Colonic mucosa (tissue), 4 donors: ENCODE measurements around the gene SLC45A1. TPM values are rescaled to one million over a fixed set of nuclear protein-coding genes. Genes with fewer than 3 reads are reported as not detected.
"Not testable (repeated sequence)": the region's sequence is repeated elsewhere in the genome, so short reads cannot be mapped to it uniquely, and the experiment has no call there.

Experiments used
- DNase-seq: peaks from one replicate; pipeline ENCODE4 v3.0.0-alpha.2; 2020
- H3K27ac ChIP-seq: fragments of 200-600 bp; one replicate; pipeline ENCODE4 v1.8.0; 2021
- H3K27me3 ChIP-seq: fragments of 200-600 bp; one replicate; pipeline ENCODE4 v1.8.0; 2021
- H3K36me3 ChIP-seq: fragments of 200-600 bp; one replicate; pipeline ENCODE4 v1.8.0; 2021
- H3K4me1 ChIP-seq: fragments of 200-600 bp; one replicate; pipeline ENCODE4 v1.8.0; 2021; ENCODE audit warnings: mild to moderate bottlenecking
- H3K4me3 ChIP-seq: fragments of 200-600 bp; one replicate; pipeline ENCODE4 v1.8.0; 2021
- H3K9ac ChIP-seq, 2 donors: one replicate each; pipeline ENCODE4 v1.7.0; 2013; ENCODE audit warnings: control low read depth in 2 of 2, low read depth in 2 of 2, low read length in 2 of 2
- H3K9me3 ChIP-seq: fragments of 200-600 bp; one replicate; pipeline ENCODE4 v1.8.0; 2021
- intact Hi-C: fragments of 100-400 bp; cut with DNase I; formaldehyde crosslinking; loops from one replicate; pipeline ENCODE4 v1.14.1; 2022
- total RNA-seq, 2 donors: library from RNA; stranded (reverse); fragmentation: NEBNext Ultra II Directional in 1 of 2; extraction: Animal tissue kit (Norgen Biotek cat#: 25700) in 1 of 2; gene quantifications; one replicate each; pipeline ENCODE4 v1.2.1, GENCODE V29; 2021
- TF ChIP-seq, protein P1 (sequence below): fragments of 200-600 bp; IDR thresholded peaks from one replicate; pipeline ENCODE4 v1.8.0; 2022; ENCODE audit warnings: antibody characterized with exemption, mild to moderate bottlenecking
- donor health status: healthy.
- donor health status: DM: no; HTN: no; CAD: no.
- donor health status: DM: no; HTN: no; CAD: no.

The SLC45A1 gene
- total RNA-seq, 2 donors from 2014 or later, result 0.27 to 0.42 TPM

- no peak overlapping the region for H3K27ac ChIP-seq
- TF ChIP-seq, protein P1, sequence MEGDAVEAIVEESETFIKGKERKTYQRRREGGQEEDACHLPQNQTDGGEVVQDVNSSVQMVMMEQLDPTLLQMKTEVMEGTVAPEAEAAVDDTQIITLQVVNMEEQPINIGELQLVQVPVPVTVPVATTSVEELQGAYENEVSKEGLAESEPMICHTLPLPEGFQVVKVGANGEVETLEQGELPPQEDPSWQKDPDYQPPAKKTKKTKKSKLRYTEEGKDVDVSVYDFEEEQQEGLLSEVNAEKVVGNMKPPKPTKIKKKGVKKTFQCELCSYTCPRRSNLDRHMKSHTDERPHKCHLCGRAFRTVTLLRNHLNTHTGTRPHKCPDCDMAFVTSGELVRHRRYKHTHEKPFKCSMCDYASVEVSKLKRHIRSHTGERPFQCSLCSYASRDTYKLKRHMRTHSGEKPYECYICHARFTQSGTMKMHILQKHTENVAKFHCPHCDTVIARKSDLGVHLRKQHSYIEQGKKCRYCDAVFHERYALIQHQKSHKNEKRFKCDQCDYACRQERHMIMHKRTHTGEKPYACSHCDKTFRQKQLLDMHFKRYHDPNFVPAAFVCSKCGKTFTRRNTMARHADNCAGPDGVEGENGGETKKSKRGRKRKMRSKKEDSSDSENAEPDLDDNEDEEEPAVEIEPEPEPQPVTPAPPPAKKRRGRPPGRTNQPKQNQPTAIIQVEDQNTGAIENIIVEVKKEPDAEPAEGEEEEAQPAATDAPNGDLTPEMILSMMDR, result no peak
- no peak for DNase-seq
- no peaks in the 10 kb centered on the region for H3K27me3 ChIP-seq
- H3K9ac ChIP-seq, result no peak overlapping the region
- H3K4me1 ChIP-seq, result no peaks in the 10 kb centered on the region
- H3K36me3 ChIP-seq, result no peaks in the 10 kb centered on the region
- no peaks in the 10 kb centered on the region for H3K9me3 ChIP-seq
- intact Hi-C loops, result no loop called here
- no peak overlapping the region for H3K4me3 ChIP-seq
Measured at GRCh38 chr1:8378981-8379470, 61.1 kb downstream of the SLC45A1 start.

- no peaks in the 10 kb centered on the region for H3K4me1 ChIP-seq
- DNase-seq, result no peak
Measured at GRCh38 chr1:8379513-8380186, 61.7 kb downstream of the SLC45A1 start.

GRCh38 chr1:8380310-8380709, 62.4 kb downstream of the SLC45A1 start:
- H3K4me1 ChIP-seq, H3K9ac ChIP-seq, DNase-seq, H3K4me3 ChIP-seq, H3K27ac ChIP-seq, H3K27me3 ChIP-seq, H3K36me3 ChIP-seq, intact Hi-C loops, H3K9me3 ChIP-seq: not testable (repeated sequence)

More at GRCh38 chr1:8379513-8380186, 61.7 kb downstream of the SLC45A1 start:
- no peaks in the 10 kb centered on the region for H3K36me3 ChIP-seq
- no peak overlapping the region for H3K27ac ChIP-seq
- H3K27me3 ChIP-seq, result no peaks in the 10 kb centered on the region
- no peaks in the 10 kb centered on the region for H3K9me3 ChIP-seq
- TF ChIP-seq, protein P1, result no peak
- no peak overlapping the region for H3K4me3 ChIP-seq
- intact Hi-C loops, result no loop called here
- no peak overlapping the region for H3K9ac ChIP-seq

GRCh38 chr1:8381618-8382017, 63.7 kb downstream of the SLC45A1 start:
- H3K36me3 ChIP-seq, result no peaks in the 10 kb centered on the region
- intact Hi-C loops, result no loop called here

DNA sequence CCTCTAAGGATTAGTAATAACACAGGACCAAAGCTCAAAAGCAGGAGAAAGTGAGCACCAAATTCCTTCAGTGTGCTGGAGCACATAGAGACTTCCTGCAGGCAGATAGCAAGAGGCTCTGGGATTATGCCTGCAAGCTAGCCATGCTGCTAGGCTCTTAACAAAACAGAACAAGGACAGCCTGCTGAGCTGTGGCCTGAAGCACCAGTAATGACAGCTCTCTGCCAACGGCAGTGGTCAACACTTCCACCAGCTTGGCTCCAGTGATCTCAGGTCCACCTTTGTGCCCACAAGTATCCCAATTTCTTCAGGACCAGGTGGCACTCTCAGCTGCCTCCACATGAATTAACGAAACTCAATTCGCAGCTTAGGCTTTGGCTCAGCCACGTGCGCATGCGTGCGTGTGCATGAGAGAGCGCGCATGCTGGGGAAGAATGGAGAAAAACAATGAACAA, 64.2 kb downstream of the SLC45A1 start:
- intact Hi-C loops, result no loop called here
- no peak for DNase-seq
- H3K4me3 ChIP-seq, result no peak overlapping the region
- H3K9me3 ChIP-seq, result no peaks in the 10 kb centered on the region
- no peaks in the 10 kb centered on the region for H3K4me1 ChIP-seq
- H3K36me3 ChIP-seq, result no peaks in the 10 kb centered on the region
- TF ChIP-seq, protein P1, result no peak
- H3K27ac ChIP-seq, result no peak overlapping the region
- no peak overlapping the region for H3K9ac ChIP-seq
- no peaks in the 10 kb centered on the region for H3K27me3 ChIP-seq

More at GRCh38 chr1:8381618-8382017, 63.7 kb downstream of the SLC45A1 start:
- H3K4me1 ChIP-seq, result no peaks in the 10 kb centered on the region
- TF ChIP-seq, protein P1, result no peak
- H3K9me3 ChIP-seq, result no peaks in the 10 kb centered on the region
- no peak overlapping the region for H3K27ac ChIP-seq
- no peaks in the 10 kb centered on the region for H3K27me3 ChIP-seq
- H3K4me3 ChIP-seq, result no peak overlapping the region
- no peak overlapping the region for H3K9ac ChIP-seq
- DNase-seq, result no peak
